GM06990 (cell line): ENCODE results near the gene ATP6V1G1.

Source experiments
- DNase-seq: peaks from one replicate; pipeline ENCODE4 v3.0.0-alpha.2; 2011; ENCODE audit not compliant: insufficient read length; ENCODE audit errors: extremely low read depth
- H3K27me3 ChIP-seq: replicated peaks from 2 replicates; pipeline ENCODE4 v1.6.0; 2011; ENCODE audit warnings: low read length; ENCODE audit not compliant: control insufficient read depth, insufficient read depth
- H3K36me3 ChIP-seq: 2 replicates; pipeline ENCODE4 v1.5.1; 2011; ENCODE audit warnings: low read length; ENCODE audit not compliant: control insufficient read depth, insufficient read depth
- H3K4me3 ChIP-seq: replicated peaks from 2 replicates; pipeline ENCODE4 v1.5.1; 2011; ENCODE audit warnings: low read depth, mild to moderate bottlenecking, control low read depth, low read length
- TF ChIP-seq, protein P1 (sequence below): IDR thresholded peaks from 2 replicates; pipeline ENCODE4 v1.5.1; 2011; ENCODE audit warnings: low read length, control low read depth, mild to moderate bottlenecking, inconsistent platforms; ENCODE audit not compliant: insufficient read depth, poor library complexity, severe bottlenecking

The ATP6V1G1 gene, protein sequence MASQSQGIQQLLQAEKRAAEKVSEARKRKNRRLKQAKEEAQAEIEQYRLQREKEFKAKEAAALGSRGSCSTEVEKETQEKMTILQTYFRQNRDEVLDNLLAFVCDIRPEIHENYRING

DNA sequence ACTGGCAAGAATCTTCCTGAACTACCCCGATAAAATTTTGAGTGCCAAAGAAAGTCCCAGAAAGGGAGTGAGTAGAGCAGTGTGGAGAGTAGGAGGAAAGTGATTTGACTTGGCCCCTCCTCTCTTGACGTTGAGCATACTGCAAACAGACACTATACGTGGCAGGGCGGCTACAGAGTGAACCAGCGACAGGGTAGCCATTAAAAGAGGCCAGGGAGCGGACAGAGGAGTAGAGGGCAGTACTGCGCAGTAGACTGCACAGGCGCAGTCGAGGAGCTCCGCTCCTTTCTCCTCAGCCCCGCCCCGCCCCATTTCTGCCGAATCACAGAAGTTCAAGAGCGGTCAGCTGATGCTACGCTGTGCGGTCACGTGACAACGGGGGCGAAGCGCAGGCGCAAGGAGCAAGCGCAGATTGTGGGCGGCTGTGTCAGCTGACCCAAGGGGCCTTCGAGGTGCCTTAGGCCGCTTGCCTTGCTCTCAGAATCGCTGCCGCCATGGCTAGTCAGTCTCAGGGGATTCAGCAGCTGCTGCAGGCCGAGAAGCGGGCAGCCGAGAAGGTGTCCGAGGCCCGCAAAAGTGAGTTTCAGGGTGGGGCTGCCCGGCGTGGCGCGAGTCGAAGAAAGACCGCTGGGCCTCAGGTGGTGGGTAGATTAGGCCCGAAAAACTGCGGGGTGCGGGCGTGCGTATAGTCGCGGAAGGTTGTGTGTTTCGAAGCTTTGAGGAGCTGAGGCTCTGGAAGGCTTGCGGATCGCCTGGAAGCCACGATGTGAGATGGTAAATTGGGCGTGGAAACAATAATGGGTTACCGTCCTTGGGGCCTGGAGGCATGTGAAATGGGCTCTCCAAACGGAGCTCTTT is at the start of gene ATP6V1G1:
ATP6V1G1 (plus strand) TSS at position 425 of the 858 bp plus-strand sequence; CDS start at position 495, 70 bp downstream.
- Histone ChIP-seq H3K4me3 (peak within 1 kb of the TSS; percentile 99), H3K27me3 (no peaks in the 10 kb centered on the region), H3K36me3 (no peaks in the 10 kb centered on the region)
- TF ChIP-seq, protein P1, sequence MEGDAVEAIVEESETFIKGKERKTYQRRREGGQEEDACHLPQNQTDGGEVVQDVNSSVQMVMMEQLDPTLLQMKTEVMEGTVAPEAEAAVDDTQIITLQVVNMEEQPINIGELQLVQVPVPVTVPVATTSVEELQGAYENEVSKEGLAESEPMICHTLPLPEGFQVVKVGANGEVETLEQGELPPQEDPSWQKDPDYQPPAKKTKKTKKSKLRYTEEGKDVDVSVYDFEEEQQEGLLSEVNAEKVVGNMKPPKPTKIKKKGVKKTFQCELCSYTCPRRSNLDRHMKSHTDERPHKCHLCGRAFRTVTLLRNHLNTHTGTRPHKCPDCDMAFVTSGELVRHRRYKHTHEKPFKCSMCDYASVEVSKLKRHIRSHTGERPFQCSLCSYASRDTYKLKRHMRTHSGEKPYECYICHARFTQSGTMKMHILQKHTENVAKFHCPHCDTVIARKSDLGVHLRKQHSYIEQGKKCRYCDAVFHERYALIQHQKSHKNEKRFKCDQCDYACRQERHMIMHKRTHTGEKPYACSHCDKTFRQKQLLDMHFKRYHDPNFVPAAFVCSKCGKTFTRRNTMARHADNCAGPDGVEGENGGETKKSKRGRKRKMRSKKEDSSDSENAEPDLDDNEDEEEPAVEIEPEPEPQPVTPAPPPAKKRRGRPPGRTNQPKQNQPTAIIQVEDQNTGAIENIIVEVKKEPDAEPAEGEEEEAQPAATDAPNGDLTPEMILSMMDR, result no peak
- peak; percentile 97 for DNase-seq

DNA sequence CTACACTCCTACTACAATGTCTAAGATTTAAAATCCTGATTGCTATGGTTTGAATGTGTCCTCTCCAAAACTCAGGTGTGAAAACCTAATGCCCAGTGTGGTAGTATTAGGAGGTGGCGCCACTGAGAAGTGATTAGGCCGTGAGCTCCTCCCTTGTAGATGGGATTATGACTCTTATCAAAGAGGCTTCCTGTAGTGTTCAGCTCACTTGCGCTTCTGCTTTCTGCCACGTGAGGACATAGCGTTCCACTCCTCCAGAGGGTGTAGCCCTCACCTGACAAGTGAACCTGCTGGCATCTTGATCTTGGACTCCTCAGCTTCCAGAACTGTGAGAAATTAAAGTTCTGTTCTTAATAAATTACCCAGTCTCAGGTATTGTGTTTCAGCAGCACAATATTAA is 49.3 kb upstream of the ATP6V1G1 start:
- Histone ChIP-seq H3K27me3 (peaks cover 1% of the 10 kb centered on the region), H3K4me3 (no peak overlapping the region), H3K36me3 (no peaks in the 10 kb centered on the region)
- TF ChIP-seq, protein P1, result peak; percentile 47
- no peak for DNase-seq

DNA sequence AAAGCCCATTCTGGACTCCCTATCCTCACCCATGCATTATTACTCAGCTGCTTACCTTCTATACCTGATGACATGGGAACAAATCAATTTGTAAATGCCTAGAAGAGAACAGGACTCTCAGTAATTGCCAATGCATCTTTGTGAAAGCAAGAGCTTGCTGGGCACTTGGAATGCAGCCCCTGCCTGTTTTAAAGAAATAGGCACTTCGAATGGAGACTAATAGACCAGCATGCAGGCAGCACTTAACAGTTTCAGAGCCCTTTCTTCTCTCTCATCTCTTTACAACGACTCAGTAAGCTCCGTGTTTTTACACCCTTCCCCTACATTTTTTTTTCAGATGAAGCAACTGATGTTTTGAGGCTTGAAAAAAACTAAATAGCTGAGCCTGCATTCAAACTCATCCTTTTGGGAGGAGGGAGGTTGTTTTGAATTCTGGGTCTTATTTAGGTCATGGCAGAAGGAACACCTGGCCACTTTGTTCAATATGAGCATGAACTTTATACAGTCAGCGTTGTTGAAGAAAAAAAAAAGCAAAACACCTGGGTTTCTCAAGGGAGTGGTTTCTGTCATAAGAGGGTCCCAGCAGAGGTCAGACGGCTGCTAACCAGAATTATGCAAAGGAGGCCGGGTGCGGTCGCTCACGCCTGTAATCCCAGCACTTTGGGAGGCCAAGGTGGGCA is 47.7 kb upstream of the ATP6V1G1 start:
- TF ChIP-seq, protein P1, result no peak
- Histone ChIP-seq H3K27me3 (peaks cover 1% of the 10 kb centered on the region), H3K36me3 (no peaks in the 10 kb centered on the region), H3K4me3 (no peak overlapping the region)
- peak; percentile 6 for DNase-seq

DNA sequence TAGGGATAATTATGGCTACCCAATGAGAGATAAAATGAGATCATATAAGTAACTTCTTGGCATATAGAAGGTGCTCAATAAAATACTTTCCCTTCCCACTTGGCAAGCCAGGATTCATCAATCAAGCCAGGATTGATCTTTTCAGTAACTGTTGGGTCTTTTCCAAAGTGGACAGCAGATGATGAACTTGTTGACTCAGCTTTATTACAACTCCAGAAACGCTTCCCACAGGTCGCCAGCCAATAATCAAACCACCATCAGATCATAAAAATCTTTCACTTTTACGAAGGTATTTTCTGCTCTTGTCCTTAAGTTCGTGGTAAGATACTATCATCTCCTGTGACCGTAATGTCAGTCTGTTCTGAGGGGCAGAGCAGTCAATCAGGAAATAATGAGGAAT is 42.5 kb upstream of the ATP6V1G1 start:
- TF ChIP-seq, protein P1, result no peak
- Histone ChIP-seq H3K36me3 (no peaks in the 10 kb centered on the region), H3K4me3 (no peak overlapping the region), H3K27me3 (peaks cover 1% of the 10 kb centered on the region)
- DNase-seq, result no peak

DNA sequence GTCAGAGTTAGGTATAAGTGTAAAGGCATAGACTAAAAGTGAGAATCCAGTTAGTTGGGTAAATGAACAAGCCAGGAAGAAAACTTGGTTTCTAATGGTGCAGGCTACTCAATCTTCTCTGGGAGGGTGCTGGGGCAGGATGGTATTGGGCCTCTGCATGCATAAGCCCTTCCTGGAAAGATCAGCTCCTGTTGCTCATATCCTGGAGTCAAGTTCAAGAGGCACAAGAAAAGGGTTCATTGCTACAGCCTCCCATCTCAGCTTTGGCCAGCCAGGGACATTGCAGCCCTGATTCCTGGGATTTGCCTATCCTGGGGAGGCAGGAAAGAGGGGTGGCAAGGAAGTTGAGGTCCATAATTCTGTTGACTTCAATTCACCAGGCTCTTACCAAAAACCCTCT is 40.7 kb upstream of the ATP6V1G1 start:
- Histone ChIP-seq H3K36me3 (no peaks in the 10 kb centered on the region), H3K4me3 (no peak overlapping the region), H3K27me3 (peaks cover 1% of the 10 kb centered on the region)
- no peak for DNase-seq
- TF ChIP-seq, protein P1, result no peak
